Thoracic aorta (tissue), 2 donors: ENCODE results near the gene AVL9. TPM values are rescaled to one million over a fixed set of nuclear protein-coding genes. Genes with fewer than 3 reads are reported as not detected.

ENCODE experiments used
- ATAC-seq: fragments of 150-250 bp; one replicate; pipeline ENCODE4 v1.8.0; 2017; ENCODE audit warnings: low read depth; ENCODE audit not compliant: insufficient number of reproducible peaks, low FRiP score
- DNase-seq: peaks from one replicate; pipeline ENCODE4 v3.0.0-alpha.2; 2020; ENCODE audit warnings: low spot score
- H3K27ac ChIP-seq, 2 donors: fragments of 200-600 bp; sonication (generic); 1 replicate in 1 of 2; 2 replicates in 1 of 2; pipeline ENCODE4 v1.5.1; 2016; ENCODE audit warnings: mild to moderate bottlenecking in 2 of 2, moderate library complexity in 2 of 2
- H3K27me3 ChIP-seq: fragments of 200-600 bp; sonication (generic); replicated peaks from 2 replicates; pipeline ENCODE4 v1.6.0; 2016; ENCODE audit warnings: mild to moderate bottlenecking; ENCODE audit not compliant: insufficient read depth
- H3K36me3 ChIP-seq: fragments of 200-600 bp; sonication (generic); one replicate; pipeline ENCODE4 v1.5.1; 2016
- H3K4me1 ChIP-seq, 2 donors: fragments of 200-600 bp; sonication (generic); 1 replicate in 1 of 2; 2 replicates in 1 of 2; pipeline versions ENCODE4 v1.5.1 to v1.6.0; 2016; ENCODE audit warnings: low read depth in 2 of 2, mild to moderate bottlenecking in 1 of 2; ENCODE audit not compliant: control insufficient read depth in 1 of 2
- H3K4me3 ChIP-seq: fragments of 200-600 bp; sonication (generic); 2 replicates; pipeline ENCODE4 v1.5.1; 2016; ENCODE audit warnings: mild to moderate bottlenecking
- H3K9me3 ChIP-seq: fragments of 200-600 bp; sonication (generic); 2 replicates; pipeline ENCODE4 v1.5.1; 2016
- total RNA-seq, 2 donors: library from RNA; depleted of rRNA; stranded (reverse); fragments of >200 nt; gene quantifications; one replicate each; pipeline versions ENCODE4 v1.1.0 to v1.2.3, GENCODE V29; 2016
- TF ChIP-seq, protein P1 (sequence below): fragments of 200-600 bp; sonication (generic); IDR thresholded peaks from one replicate; pipeline ENCODE4 v1.5.1; 2019; ENCODE audit warnings: antibody characterized with exemption

Gene AVL9
- total RNA-seq, 2 donors from 2014 or later, result 18.3 to 19.5 TPM

- DNase-seq, result no peak
- no peak for ATAC-seq
- TF ChIP-seq, protein P1, sequence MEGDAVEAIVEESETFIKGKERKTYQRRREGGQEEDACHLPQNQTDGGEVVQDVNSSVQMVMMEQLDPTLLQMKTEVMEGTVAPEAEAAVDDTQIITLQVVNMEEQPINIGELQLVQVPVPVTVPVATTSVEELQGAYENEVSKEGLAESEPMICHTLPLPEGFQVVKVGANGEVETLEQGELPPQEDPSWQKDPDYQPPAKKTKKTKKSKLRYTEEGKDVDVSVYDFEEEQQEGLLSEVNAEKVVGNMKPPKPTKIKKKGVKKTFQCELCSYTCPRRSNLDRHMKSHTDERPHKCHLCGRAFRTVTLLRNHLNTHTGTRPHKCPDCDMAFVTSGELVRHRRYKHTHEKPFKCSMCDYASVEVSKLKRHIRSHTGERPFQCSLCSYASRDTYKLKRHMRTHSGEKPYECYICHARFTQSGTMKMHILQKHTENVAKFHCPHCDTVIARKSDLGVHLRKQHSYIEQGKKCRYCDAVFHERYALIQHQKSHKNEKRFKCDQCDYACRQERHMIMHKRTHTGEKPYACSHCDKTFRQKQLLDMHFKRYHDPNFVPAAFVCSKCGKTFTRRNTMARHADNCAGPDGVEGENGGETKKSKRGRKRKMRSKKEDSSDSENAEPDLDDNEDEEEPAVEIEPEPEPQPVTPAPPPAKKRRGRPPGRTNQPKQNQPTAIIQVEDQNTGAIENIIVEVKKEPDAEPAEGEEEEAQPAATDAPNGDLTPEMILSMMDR, result no peak
Measured at GRCh38 chr7:32535162-32535702, 39.9 kb downstream of the AVL9 start.

DNA sequence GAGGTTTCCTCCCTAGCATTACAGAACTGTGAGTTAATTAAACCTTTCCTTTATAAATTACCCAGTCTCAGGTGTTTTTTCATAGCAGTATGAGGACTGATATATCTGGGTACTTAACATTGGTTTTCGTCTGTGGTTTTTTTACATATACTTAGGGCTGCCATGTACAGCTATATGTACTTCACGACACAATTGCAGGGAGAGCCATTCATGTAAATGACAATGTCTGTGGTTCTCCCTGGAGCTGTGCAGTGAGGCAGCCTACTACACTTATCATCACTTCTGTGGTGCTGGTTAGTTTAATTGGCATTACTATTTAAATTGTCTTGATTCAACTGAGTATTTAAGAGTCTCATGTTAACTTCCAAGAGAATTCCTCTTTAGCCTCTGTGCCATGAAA, 40.7 kb downstream of the AVL9 start:
- TF ChIP-seq, protein P1, result no peak
- no peaks in the 10 kb centered on the region for H3K36me3 ChIP-seq
- no peak for ATAC-seq

More at GRCh38 chr7:32535162-32535702, 39.9 kb downstream of the AVL9 start:
- Histone ChIP-seq H3K27ac (no peak overlapping the region), H3K4me3 (no peak overlapping the region), H3K9me3 (no peaks in the 10 kb centered on the region), H3K27me3 (no peaks in the 10 kb centered on the region), H3K36me3 (no peaks in the 10 kb centered on the region), H3K4me1 (peaks cover 22 to 32% of the 10 kb centered on the region in 2 donors)

GRCh38 chr7:32536585-32536984, 41.3 kb downstream of the AVL9 start:
- TF ChIP-seq, protein P1, result no peak

More for the DNA sequence above, 40.7 kb downstream of the AVL9 start:
- H3K27ac ChIP-seq, result no peak overlapping the region
- no peaks in the 10 kb centered on the region for H3K9me3 ChIP-seq
- no peak overlapping the region for H3K4me3 ChIP-seq
- H3K4me1 ChIP-seq, result peaks cover 22 to 32% of the 10 kb centered on the region in 2 donors
- DNase-seq, result no peak
- H3K27me3 ChIP-seq, result no peaks in the 10 kb centered on the region

DNA sequence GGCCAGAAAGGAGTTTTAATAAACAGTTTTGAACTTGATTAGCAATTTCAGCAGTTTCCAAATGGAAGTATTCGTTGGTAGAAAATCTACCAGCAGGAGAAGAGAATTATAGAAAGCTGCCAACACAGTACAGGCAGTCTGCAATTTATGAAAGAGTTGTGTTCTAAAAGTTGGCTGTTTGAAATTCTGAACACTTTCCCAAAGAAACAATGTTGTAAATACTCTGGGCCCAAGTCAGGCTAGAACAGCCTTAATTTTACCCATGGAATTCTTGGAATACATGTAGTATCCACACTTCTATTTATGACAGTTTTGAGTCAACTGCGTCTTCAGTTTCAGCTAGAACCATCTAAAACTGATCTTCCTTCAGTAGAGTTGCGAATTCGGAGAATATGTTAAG, 42.5 kb downstream of the AVL9 start:
- ATAC-seq (no peak), DNase-seq (no peak)
- Histone ChIP-seq H3K4me1 (peaks cover 22 to 32% of the 10 kb centered on the region in 2 donors), H3K9me3 (no peaks in the 10 kb centered on the region), H3K27ac (peak overlapping the region; percentile 32 to 40), H3K4me3 (no peak overlapping the region), H3K36me3 (no peaks in the 10 kb centered on the region), H3K27me3 (no peaks in the 10 kb centered on the region)
- TF ChIP-seq, protein P1, result no peak

More at GRCh38 chr7:32536585-32536984, 41.3 kb downstream of the AVL9 start:
- H3K27ac ChIP-seq, result no peak overlapping the region
- no peaks in the 10 kb centered on the region for H3K36me3 ChIP-seq
- no peaks in the 10 kb centered on the region for H3K27me3 ChIP-seq
- H3K4me3 ChIP-seq, result no peak overlapping the region
- H3K4me1 ChIP-seq, result peaks cover 22 to 32% of the 10 kb centered on the region in 2 donors
- no peak for ATAC-seq
- no peak for DNase-seq
- no peaks in the 10 kb centered on the region for H3K9me3 ChIP-seq

DNA sequence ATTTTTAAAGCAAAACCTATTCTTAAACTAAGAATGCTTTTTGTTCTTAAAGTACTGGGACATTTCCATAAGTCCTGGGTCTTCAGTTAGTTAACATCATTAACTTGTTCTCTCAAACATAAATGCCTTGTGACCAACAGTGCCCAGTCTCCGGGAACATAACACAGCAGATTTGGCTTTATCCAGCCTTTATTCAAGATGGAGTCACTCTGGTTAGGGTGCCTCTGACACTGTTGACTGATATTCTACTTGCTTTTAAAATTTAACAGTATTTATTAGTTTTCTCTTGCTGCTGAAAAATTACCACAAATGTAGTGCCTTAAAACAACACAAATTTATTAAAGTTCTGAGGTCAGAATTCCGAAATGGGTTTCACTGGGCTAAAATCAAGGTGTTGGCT, 44.1 kb downstream of the AVL9 start:
- Histone ChIP-seq H3K27ac (no peak overlapping the region), H3K36me3 (peaks cover 5% of the 10 kb centered on the region), H3K9me3 (no peaks in the 10 kb centered on the region), H3K27me3 (no peaks in the 10 kb centered on the region), H3K4me3 (no peak overlapping the region), H3K4me1 (peaks cover 16 to 20% of the 10 kb centered on the region in 2 donors)
- DNase-seq, result no peak
- ATAC-seq, result no peak
- TF ChIP-seq, protein P1, result no peak
